GM21717 (cell line): ENCODE measurements around the gene BCL7A.
A peak's percentile ranks its signal among the peaks of the same experiment; 100 is the strongest.
"Not testable (repeated sequence)": the region's sequence is repeated elsewhere in the genome, so short reads cannot be mapped to it uniquely, and the experiment has no call there.

ENCODE experiments used
- ATAC-seq: cut with Tn5 transposase; IDR thresholded peaks from one replicate; pipeline ENCODE4 v1.9.1; 2021; ENCODE audit warnings: mild to moderate bottlenecking, moderate library complexity; ENCODE audit not compliant: unreplicated experiment

The BCL7A gene

GRCh38 chr12:122050706-122051105, 29.0 kb downstream of the BCL7A start:
- no peak for ATAC-seq

- no peak for ATAC-seq
Observed at GRCh38 chr12:122051231-122051876, 29.7 kb downstream of the BCL7A start.

- ATAC-seq: no peak
Observed at GRCh38 chr12:122052285-122052684, 30.6 kb downstream of the BCL7A start.

- ATAC-seq: no peak
Observed at GRCh38 chr12:122054842-122055520, 33.3 kb downstream of the BCL7A start.

GRCh38 chr12:122056406-122056805, 34.7 kb downstream of the BCL7A start:
- not testable (repeated sequence) for ATAC-seq

- no peak for ATAC-seq
Observed at GRCh38 chr12:122057007-122057735, 35.5 kb downstream of the BCL7A start.

GRCh38 chr12:122057769-122058168, 36.1 kb downstream of the BCL7A start:
- ATAC-seq: no peak

GRCh38 chr12:122058549-122059149, 37.0 kb downstream of the BCL7A start:
- ATAC-seq: no peak

- no peak for ATAC-seq
Observed at GRCh38 chr12:122059203-122059960, 37.7 kb downstream of the BCL7A start.

GRCh38 chr12:122060081-122060501, 38.4 kb downstream of the BCL7A start:
- no peak for ATAC-seq

GRCh38 chr12:122061253-122061652, 39.6 kb downstream of the BCL7A start:
- ATAC-seq: no peak

GRCh38 chr12:122062832-122063693, 41.4 kb downstream of the BCL7A start:
- ATAC-seq: no peak

- no peak for ATAC-seq
Observed at GRCh38 chr12:122063694-122064024, 42.0 kb downstream of the BCL7A start.

GRCh38 chr12:122064025-122064777, 42.5 kb downstream of the BCL7A start:
- ATAC-seq: no peak

GRCh38 chr12:122064780-122065588, 43.3 kb downstream of the BCL7A start:
- no peak for ATAC-seq

GRCh38 chr12:122067548-122067947, 45.9 kb downstream of the BCL7A start:
- ATAC-seq: no peak

- ATAC-seq: peak; percentile 71
Observed at GRCh38 chr12:122067966-122068365, 46.3 kb downstream of the BCL7A start.
